Ovary (tissue), 3 donors: Measurements from ENCODE around the gene PITPNM3.

Experiments used
- CTCF ChIP-seq, 3 donors: fragments of 450-650 bp in 2 of 3; fragments of 200-600 bp in 1 of 3; IDR thresholded peaks; one replicate each; pipeline versions ENCODE4 v1.5.1 to v1.8.0; 2016 to 2022; ENCODE audit warnings: antibody characterized with exemption in 3 of 3, mild to moderate bottlenecking in 1 of 3
- POLR2A ChIP-seq: fragments of 450-650 bp; IDR thresholded peaks from one replicate; pipeline ENCODE4 v1.6.1; 2017; ENCODE audit warnings: antibody characterized with exemption, mild to moderate bottlenecking, moderate library complexity
- donor health status: DM: no; HTN: no; CAD: no.

GRCh38 chr17:6464446-6465041 is 91.8 kb downstream of the PITPNM3 start:
- TF ChIP-seq CTCF (IDR thresholded peaks at IDR 0.05), result no peak
- no peak for TF ChIP-seq POLR2A
